ENCODE measurements around the gene MADCAM1.

Gene MADCAM1

GRCh38 chr19:460877-461720, 35.2 kb upstream of the MADCAM1 start, which contains the start of gene SHC2:
Gene SHC2, minus strand, starts transcription at chr19:461033. Its CDS starts 37 bp downstream, at chr19:460996.
- H3K27ac ChIP-seq (ENCODE audit: poor library complexity, severe bottlenecking), result no peak within 1 kb of the TSS
- peak within 1 kb of the TSS; percentile 36 for H3K4me3 ChIP-seq (ENCODE audit: severe bottlenecking)
- H3K36me3 ChIP-seq (ENCODE audit: low read depth), result no peaks in the 10 kb centered on the region
- H3K4me1 ChIP-seq (ENCODE audit: insufficient read depth, poor library complexity, severe bottlenecking), result no peaks in the 10 kb centered on the region
- H3K27me3 ChIP-seq (ENCODE audit: insufficient read depth, poor library complexity, severe bottlenecking), result peaks cover 14% of the 10 kb centered on the region
- H3K9me3 ChIP-seq (ENCODE audit: severe bottlenecking), result no peaks in the 10 kb centered on the region
- ATAC-seq (ENCODE audit: low read depth), result no peak
- no peak for DNase-seq (ENCODE audit: low spot score)
- TF ChIP-seq CTCF (IDR thresholded peaks at IDR 0.05; ENCODE audit: poor library complexity, severe bottlenecking), result no peak

- ATAC-seq (ENCODE audit: low read depth) (peak; percentile 39; the same call in 2 of the 3 replicates), DNase-seq (ENCODE audit: low spot score) (no peak)
- Histone ChIP-seq H3K36me3 (ENCODE audit: low read depth) (no peaks in the 10 kb centered on the region), H3K27me3 (ENCODE audit: insufficient read depth, poor library complexity, severe bottlenecking) (peaks cover 14% of the 10 kb centered on the region), H3K9me3 (ENCODE audit: severe bottlenecking) (no peaks in the 10 kb centered on the region), H3K4me1 (ENCODE audit: insufficient read depth, poor library complexity, severe bottlenecking) (no peaks in the 10 kb centered on the region), H3K4me3 (ENCODE audit: severe bottlenecking) (no peak overlapping the region), H3K27ac (ENCODE audit: poor library complexity, severe bottlenecking) (no peak overlapping the region)
- no peak for TF ChIP-seq CTCF (IDR thresholded peaks at IDR 0.05; ENCODE audit: poor library complexity, severe bottlenecking)
Observed at GRCh38 chr19:461721-462551, 34.4 kb upstream of the MADCAM1 start.

- Histone ChIP-seq H3K9me3 (ENCODE audit: severe bottlenecking) (no peaks in the 10 kb centered on the region), H3K27ac (ENCODE audit: poor library complexity, severe bottlenecking) (no peak overlapping the region), H3K36me3 (ENCODE audit: low read depth) (no peaks in the 10 kb centered on the region), H3K4me3 (ENCODE audit: severe bottlenecking) (no peak overlapping the region), H3K27me3 (ENCODE audit: insufficient read depth, poor library complexity, severe bottlenecking) (peaks cover 14% of the 10 kb centered on the region), H3K4me1 (ENCODE audit: insufficient read depth, poor library complexity, severe bottlenecking) (no peaks in the 10 kb centered on the region)
- TF ChIP-seq CTCF (IDR thresholded peaks at IDR 0.05; ENCODE audit: poor library complexity, severe bottlenecking), result no peak
- ATAC-seq (ENCODE audit: low read depth) (no peak), DNase-seq (ENCODE audit: low spot score) (no peak)
Observed at GRCh38 chr19:463483-464207, 32.6 kb upstream of the MADCAM1 start.

- no peaks in the 10 kb centered on the region for H3K36me3 ChIP-seq (ENCODE audit: low read depth)
- ATAC-seq (ENCODE audit: low read depth), result no peak
- no peaks in the 10 kb centered on the region for H3K4me1 ChIP-seq (ENCODE audit: insufficient read depth, poor library complexity, severe bottlenecking)
- no peak overlapping the region for H3K27ac ChIP-seq (ENCODE audit: poor library complexity, severe bottlenecking)
- no peaks in the 10 kb centered on the region for H3K9me3 ChIP-seq (ENCODE audit: severe bottlenecking)
- peaks cover 14% of the 10 kb centered on the region for H3K27me3 ChIP-seq (ENCODE audit: insufficient read depth, poor library complexity, severe bottlenecking)
- TF ChIP-seq CTCF (IDR thresholded peaks at IDR 0.05; ENCODE audit: poor library complexity, severe bottlenecking), result no peak
- H3K4me3 ChIP-seq (ENCODE audit: severe bottlenecking), result no peak overlapping the region
- no peak for DNase-seq (ENCODE audit: low spot score)
Observed at GRCh38 chr19:464208-464545, 32.1 kb upstream of the MADCAM1 start.

All from RWPE2 (cell line).